HepG2 (cell line): ENCODE results near the gene MFSD12. TPM values are rescaled to one million over a fixed set of nuclear protein-coding genes. Genes with fewer than 3 reads are reported as not detected.

Experiments
- AFF4 ChIP-seq: sonication (generic); formaldehyde crosslinking; IDR thresholded peaks from 2 replicates; pipeline ENCODE4 v1.4.0; 2020; ENCODE audit warnings: missing genetic modification reagents
- ATF2 ChIP-seq: sonication (generic); formaldehyde crosslinking; IDR thresholded peaks from 2 replicates; pipeline ENCODE4 v1.4.0; 2020; ENCODE audit warnings: missing genetic modification reagents
- ATM ChIP-seq: fragments of 450-650 bp; IDR thresholded peaks from 2 replicates; pipeline ENCODE4 v1.7.1; 2017; ENCODE audit warnings: mild to moderate bottlenecking, borderline replicate concordance
- HINFP ChIP-seq: sonication (generic); formaldehyde crosslinking; IDR thresholded peaks from 2 replicates; pipeline ENCODE4 v1.4.0; 2020; ENCODE audit warnings: low read depth, mild to moderate bottlenecking, missing genetic modification reagents
- HNRNPL ChIP-seq: fragments of 200-400 bp; formaldehyde crosslinking; IDR thresholded peaks from 2 replicates; pipeline ENCODE4 v1.6.1; 2017; ENCODE audit warnings: mild to moderate bottlenecking, low read depth, low read length
- JARID2 ChIP-seq: sonication (generic); formaldehyde crosslinking; IDR thresholded peaks from 2 replicates; pipeline ENCODE4 v1.8.1; 2023; ENCODE audit warnings: missing genetic modification reagents, inconsistent platforms; ENCODE audit not compliant: insufficient replicate concordance
- MEIS2 ChIP-seq: sonication (generic); formaldehyde crosslinking; IDR thresholded peaks from 2 replicates; pipeline ENCODE4 v1.9.0; 2021; ENCODE audit warnings: mild to moderate bottlenecking, missing genetic modification reagents
- POLR2AphosphoS2 ChIP-seq: IDR thresholded peaks from 2 replicates; pipeline ENCODE4 v1.6.1; 2011; ENCODE audit warnings: low read depth, low read length, improper control_type of control experiment
- RBM22 ChIP-seq: fragments of 200-400 bp; formaldehyde crosslinking; optimal IDR thresholded peaks from 2 replicates; pipeline ENCODE3; 2017; ENCODE audit warnings: mild to moderate bottlenecking, low read length, moderate library complexity
- SRSF9 ChIP-seq: fragments of 200-400 bp; formaldehyde crosslinking; IDR thresholded peaks from 2 replicates; pipeline ENCODE4 v1.6.1; 2018; ENCODE audit warnings: borderline replicate concordance, mild to moderate bottlenecking, low read depth, low read length; ENCODE audit not compliant: insufficient read depth, poor library complexity, severe bottlenecking
- TFDP2 ChIP-seq: sonication (generic); formaldehyde crosslinking; IDR thresholded peaks from 2 replicates; pipeline ENCODE4 v1.4.0; 2020; ENCODE audit warnings: missing genetic modification reagents
- ZNF367 ChIP-seq: sonication (generic); formaldehyde crosslinking; IDR thresholded peaks from 2 replicates; pipeline ENCODE4 v1.4.0; 2020; ENCODE audit warnings: missing genetic modification reagents, borderline replicate concordance
- ZNF629 ChIP-seq: sonication (generic); formaldehyde crosslinking; conservative IDR thresholded peaks from 2 replicates; pipeline ENCODE4 v1.5.0; 2020; ENCODE audit warnings: missing genetic modification reagents
- ZNF772 ChIP-seq: sonication (generic); formaldehyde crosslinking; IDR thresholded peaks from 2 replicates; pipeline ENCODE4 v1.5.0; 2020; ENCODE audit warnings: mild to moderate bottlenecking, missing genetic modification reagents
- polyA plus RNA-seq, 8 experiments: library from polyadenylated mRNA; depleted of rRNA in 3 of 8; stranded (reverse) in 7 of 8; unstranded in 1 of 8; fragments of >200 nt; fragmentation: Illumina TruSeq in 4 of 8; extraction: Trizol in 4 of 8; gene quantifications; 2 replicates each; pipeline versions ENCODE4 v1.2.1 to v1.2.3, GENCODE V29; 2011 to 2016; ENCODE audit warnings: low read depth in 4 of 8, missing spikeins in 1 of 8, mixed read lengths in 1 of 8; ENCODE audit not compliant: insufficient read depth in 1 of 8
- total RNA-seq, 5 experiments: library from RNA; depleted of rRNA; stranded (reverse); fragments of >200 nt; fragmentation: Illumina TruSeq; extraction: Trizol; gene quantifications; 2 replicates each; pipeline ENCODE4 v1.2.3, GENCODE V29; 2016; ENCODE audit warnings: low read depth in 1 of 5
- TF ChIP-seq, protein P1 (sequence below): sonication (generic); formaldehyde crosslinking; IDR thresholded peaks from 2 replicates; pipeline ENCODE4 v1.4.0; 2020; ENCODE audit warnings: missing genetic modification reagents, mild to moderate bottlenecking, borderline replicate concordance
- TF ChIP-seq, protein P2 (sequence below): sonication (generic); formaldehyde crosslinking; IDR thresholded peaks from 2 replicates; pipeline ENCODE4 v1.9.0; 2021; ENCODE audit warnings: missing genetic modification reagents, mild to moderate bottlenecking, borderline replicate concordance

MFSD12 gene
- total and polyA plus RNA-seq, 2 of the 13 experiments (the other 11 are each of a cell fraction or from before 2014, with no cell fraction given): 27.2 to 29.1 TPM

GRCh38 chr19:3557461-3558248 lies at the start of gene MFSD12 (continued):
- TF ChIP-seq, protein P1, sequence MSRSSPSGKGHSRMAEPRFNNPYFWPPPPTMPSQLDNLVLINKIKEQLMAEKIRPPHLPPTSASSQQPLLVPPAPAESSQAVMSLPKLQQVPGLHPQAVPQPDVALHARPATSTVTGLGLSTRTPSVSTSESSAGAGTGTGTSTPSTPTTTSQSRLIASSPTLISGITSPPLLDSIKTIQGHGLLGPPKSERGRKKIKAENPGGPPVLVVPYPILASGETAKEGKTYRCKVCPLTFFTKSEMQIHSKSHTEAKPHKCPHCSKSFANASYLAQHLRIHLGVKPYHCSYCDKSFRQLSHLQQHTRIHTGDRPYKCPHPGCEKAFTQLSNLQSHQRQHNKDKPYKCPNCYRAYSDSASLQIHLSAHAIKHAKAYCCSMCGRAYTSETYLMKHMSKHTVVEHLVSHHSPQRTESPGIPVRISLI (CRISPR knock-in tag): no peak
- no peak for TF ChIP-seq SRSF9
- no peak for TF ChIP-seq ZNF629 (CRISPR knock-in tag)
- TF ChIP-seq HINFP: no peak
- no peak for TF ChIP-seq HNRNPL
- TF ChIP-seq, protein P2, sequence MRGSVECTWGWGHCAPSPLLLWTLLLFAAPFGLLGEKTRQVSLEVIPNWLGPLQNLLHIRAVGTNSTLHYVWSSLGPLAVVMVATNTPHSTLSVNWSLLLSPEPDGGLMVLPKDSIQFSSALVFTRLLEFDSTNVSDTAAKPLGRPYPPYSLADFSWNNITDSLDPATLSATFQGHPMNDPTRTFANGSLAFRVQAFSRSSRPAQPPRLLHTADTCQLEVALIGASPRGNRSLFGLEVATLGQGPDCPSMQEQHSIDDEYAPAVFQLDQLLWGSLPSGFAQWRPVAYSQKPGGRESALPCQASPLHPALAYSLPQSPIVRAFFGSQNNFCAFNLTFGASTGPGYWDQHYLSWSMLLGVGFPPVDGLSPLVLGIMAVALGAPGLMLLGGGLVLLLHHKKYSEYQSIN (CRISPR knock-in tag): no peak
- no peak for TF ChIP-seq POLR2AphosphoS2
- no peak for TF ChIP-seq RBM22
- no peak for TF ChIP-seq ATF2
- 0 out of 2 replicates have a peak, but pooled peaks have one; percentile 6 for TF ChIP-seq TFDP2 (CRISPR knock-in tag)
- no peak for TF ChIP-seq JARID2 (CRISPR knock-in tag)
- no peak for TF ChIP-seq ZNF772
- no peak for TF ChIP-seq ZNF367 (CRISPR knock-in tag)
- 0 out of 2 replicates have a peak, but pooled peaks have one; percentile 24 for TF ChIP-seq MEIS2 (CRISPR knock-in tag)
- no peak for TF ChIP-seq ATM
- TF ChIP-seq AFF4 (CRISPR knock-in tag): no peak
